Prostate gland (tissue), 2 donors: Measurements from ENCODE around the gene NACA2.

Source experiments
- CTCF ChIP-seq, 4 experiments: fragments of 200-600 bp in 2 of 4; fragments of 450-650 bp in 2 of 4; sonication (generic) in 2 of 4; IDR thresholded peaks; 1 replicate in 3 of 4; 2 replicates in 1 of 4; pipeline ENCODE4 v1.5.1; 2016 to 2019; ENCODE audit warnings: antibody characterized with exemption in 4 of 4, mild to moderate bottlenecking in 2 of 4, moderate library complexity in 2 of 4
- POLR2A ChIP-seq: fragments of 450-650 bp; IDR thresholded peaks from one replicate; pipeline ENCODE4 v1.6.1; 2016; ENCODE audit warnings: antibody characterized with exemption, mild to moderate bottlenecking
- POLR2AphosphoS5 ChIP-seq: sonication (generic); formaldehyde crosslinking; IDR thresholded peaks from one replicate; pipeline ENCODE4 v1.6.1; 2017; ENCODE audit warnings: antibody characterized with exemption

GRCh38 chr17:61586031-61586566 lies 4.9 kb downstream of the NACA2 start:
- no peak for TF ChIP-seq CTCF (IDR thresholded peaks at IDR 0.05)
- no peak for TF ChIP-seq POLR2AphosphoS5
- no peak for TF ChIP-seq POLR2A
